ENCODE data around the gene CSNK1D.
"Not testable (repeated sequence)": the region's sequence is repeated elsewhere in the genome, so short reads cannot be mapped to it uniquely, and the experiment has no call there.

Gene CSNK1D

GRCh38 chr17:82215095-82215971 lies 58.2 kb downstream of the CSNK1D start:
- DNase-seq (ENCODE audit: low spot score) = peak; percentile 73

GRCh38 chr17:82214012-82214628 lies 59.4 kb downstream of the CSNK1D start:
- DNase-seq (ENCODE audit: low spot score) = no peak

- DNase-seq (ENCODE audit: low spot score) = no peak
Measured at GRCh38 chr17:82213251-82214011, 60.1 kb downstream of the CSNK1D start.

GRCh38 chr17:82212331-82213250 lies 60.9 kb downstream of the CSNK1D start, which contains the start of gene CCDC57:
Gene CCDC57 (minus strand): TSS chr17:82212842. CDS start chr17:82201944, 10,898 bp downstream.
- DNase-seq (ENCODE audit: low spot score) = peak; percentile 87

- DNase-seq (ENCODE audit: low spot score) = not testable (repeated sequence)
Measured at GRCh38 chr17:82210655-82211054, 62.8 kb downstream of the CSNK1D start.

GRCh38 chr17:82205720-82206508 lies 67.6 kb downstream of the CSNK1D start:
- no peak for DNase-seq (ENCODE audit: low spot score)

GRCh38 chr17:82204831-82205719 lies 68.4 kb downstream of the CSNK1D start:
- no peak for DNase-seq (ENCODE audit: low spot score)

- DNase-seq (ENCODE audit: low spot score) = no peak
Measured at GRCh38 chr17:82203920-82204319, 69.6 kb downstream of the CSNK1D start.

- DNase-seq (ENCODE audit: low spot score) = no peak
Measured at GRCh38 chr17:82202981-82203380, 70.5 kb downstream of the CSNK1D start.

- no peak for DNase-seq (ENCODE audit: low spot score)
Measured at GRCh38 chr17:82201498-82201910, 72.0 kb downstream of the CSNK1D start.

GRCh38 chr17:82200743-82201497 lies 72.6 kb downstream of the CSNK1D start:
- DNase-seq (ENCODE audit: low spot score) = no peak

GRCh38 chr17:82200135-82200534 lies 73.4 kb downstream of the CSNK1D start:
- no peak for DNase-seq (ENCODE audit: low spot score)

- no peak for DNase-seq (ENCODE audit: low spot score)
Measured at GRCh38 chr17:82199496-82199895, 74.0 kb downstream of the CSNK1D start.

GRCh38 chr17:82198092-82198491 lies 75.4 kb downstream of the CSNK1D start:
- DNase-seq (ENCODE audit: low spot score) = no peak

- DNase-seq (ENCODE audit: low spot score) = no peak
Measured at GRCh38 chr17:82195675-82196672, 77.5 kb downstream of the CSNK1D start.

GRCh38 chr17:82194765-82195164 lies 78.7 kb downstream of the CSNK1D start:
- no peak for DNase-seq (ENCODE audit: low spot score)

- DNase-seq (ENCODE audit: low spot score) = no peak
Measured at GRCh38 chr17:82193520-82194220, 79.8 kb downstream of the CSNK1D start.
